Hepatocyte (in vitro differentiated cells): Measurements from ENCODE around the gene BICDL2.

Experiments used
- CTCF ChIP-seq: fragments of 200-600 bp; sonication (generic); IDR thresholded peaks from 2 replicates; pipeline ENCODE4 v1.5.1; 2016; ENCODE audit warnings: antibody characterized with exemption, mild to moderate bottlenecking; ENCODE audit not compliant: poor library complexity
- EZH2 ChIP-seq: fragments of 200-600 bp; sonication (generic); IDR thresholded peaks from 2 replicates; pipeline ENCODE4 v1.6.1; 2016; ENCODE audit warnings: antibody characterized with exemption, mild to moderate bottlenecking, borderline replicate concordance
- EZH2phosphoT487 ChIP-seq: fragments of 200-600 bp; sonication (generic); IDR thresholded peaks from one replicate; pipeline ENCODE4 v1.6.1; 2018; ENCODE audit warnings: antibody characterized with exemption, mild to moderate bottlenecking, low read depth, moderate library complexity; ENCODE audit not compliant: unreplicated experiment, severe bottlenecking

- TF ChIP-seq CTCF: no peak
- no peak for TF ChIP-seq EZH2phosphoT487
- no peak for TF ChIP-seq EZH2
These were observed 24.5 kb downstream of the BICDL2 start for GRCh38 chr16:3012246-3012645.
